Keratinocyte (primary cell): ENCODE measurements around the gene MRPS10.

ENCODE experiments used
- CTCF ChIP-seq, 3 experiments: IDR thresholded peaks in 1 of 3; conservative IDR thresholded peaks in 1 of 3; optimal IDR thresholded peaks in 1 of 3; 2 replicates in 2 of 3; 3 replicates in 1 of 3; pipeline versions ENCODE3 to v1.5.1; 2011; ENCODE audit warnings: low read length in 3 of 3, mild to moderate bottlenecking in 3 of 3, moderate library complexity in 2 of 3, control low read depth in 1 of 3, inconsistent platforms in 1 of 3; ENCODE audit not compliant: insufficient read depth in 2 of 3; ENCODE audit errors: extremely low read depth in 1 of 3
- EZH2 ChIP-seq: IDR thresholded peaks from one replicate; pipeline ENCODE4 v1.6.1; 2012; ENCODE audit warnings: inconsistent platforms, mild to moderate bottlenecking, low read length, moderate library complexity

- TF ChIP-seq CTCF (optimal IDR thresholded peaks at IDR 0.05 in 1 of 3, IDR thresholded peaks at IDR 0.05 in 1 of 3, conservative IDR thresholded peaks at IDR 0.05 in 1 of 3; ENCODE audit: extremely low read depth in 1 of 3, insufficient read depth in 2 of 3, low read length in 3 of 3) (no peak), EZH2 (no peak)
Measured at GRCh38 chr6:42239736-42240375, 22.2 kb upstream of the MRPS10 start.
